Measurements from ENCODE around the gene PLEKHH1.

DNA sequence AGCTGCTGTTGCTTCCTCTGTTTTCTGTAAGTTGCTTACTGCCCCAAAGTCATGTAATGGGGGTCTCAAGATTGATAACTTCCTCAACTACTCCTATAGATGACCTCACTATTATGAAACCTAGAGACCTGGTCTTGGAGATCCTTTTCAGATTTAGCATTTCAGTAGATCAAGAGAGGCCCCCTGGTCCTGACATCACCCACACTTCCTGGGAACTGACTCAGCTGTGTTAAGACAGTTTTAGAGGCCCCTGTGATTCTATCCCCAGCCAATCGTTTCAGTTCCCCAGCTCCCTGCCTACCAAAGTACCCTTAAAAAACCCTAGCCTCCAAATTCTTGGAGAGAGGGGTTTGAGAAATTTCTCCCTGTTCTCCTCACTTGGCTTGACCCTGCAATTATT lies 77.4 kb downstream of the PLEKHH1 start:
- TF ChIP-seq, protein P1, sequence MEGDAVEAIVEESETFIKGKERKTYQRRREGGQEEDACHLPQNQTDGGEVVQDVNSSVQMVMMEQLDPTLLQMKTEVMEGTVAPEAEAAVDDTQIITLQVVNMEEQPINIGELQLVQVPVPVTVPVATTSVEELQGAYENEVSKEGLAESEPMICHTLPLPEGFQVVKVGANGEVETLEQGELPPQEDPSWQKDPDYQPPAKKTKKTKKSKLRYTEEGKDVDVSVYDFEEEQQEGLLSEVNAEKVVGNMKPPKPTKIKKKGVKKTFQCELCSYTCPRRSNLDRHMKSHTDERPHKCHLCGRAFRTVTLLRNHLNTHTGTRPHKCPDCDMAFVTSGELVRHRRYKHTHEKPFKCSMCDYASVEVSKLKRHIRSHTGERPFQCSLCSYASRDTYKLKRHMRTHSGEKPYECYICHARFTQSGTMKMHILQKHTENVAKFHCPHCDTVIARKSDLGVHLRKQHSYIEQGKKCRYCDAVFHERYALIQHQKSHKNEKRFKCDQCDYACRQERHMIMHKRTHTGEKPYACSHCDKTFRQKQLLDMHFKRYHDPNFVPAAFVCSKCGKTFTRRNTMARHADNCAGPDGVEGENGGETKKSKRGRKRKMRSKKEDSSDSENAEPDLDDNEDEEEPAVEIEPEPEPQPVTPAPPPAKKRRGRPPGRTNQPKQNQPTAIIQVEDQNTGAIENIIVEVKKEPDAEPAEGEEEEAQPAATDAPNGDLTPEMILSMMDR (IDR thresholded peaks at IDR 0.05), result no peak
- TF ChIP-seq POLR2AphosphoS5 (IDR thresholded peaks at IDR 0.05) (no peak), POLR2A (IDR thresholded peaks at IDR 0.05) (no peak), EP300 (IDR thresholded peaks at IDR 0.05; ENCODE audit: low read depth) (no peak)

Measured in transverse colon (tissue), 4 donors.